ENCODE results near the gene KLRG1. TPM values are rescaled to one million over a fixed set of nuclear protein-coding genes. Genes with fewer than 3 reads are reported as not detected.

The KLRG1 gene
- polyA plus RNA-seq, 1 donor, result 3.9 TPM

GRCh38 chr12:9040484-9041186, 51.3 kb downstream of the KLRG1 start:
- no peak for DNase-seq (ENCODE audit: low read depth)

GRCh38 chr12:9041321-9041720, 52.0 kb downstream of the KLRG1 start:
- DNase-seq (ENCODE audit: low read depth), result no peak

- DNase-seq (ENCODE audit: low read depth), result no peak
Observed at GRCh38 chr12:9043766-9044165, 54.4 kb downstream of the KLRG1 start.

GRCh38 chr12:9047105-9047504, 57.8 kb downstream of the KLRG1 start:
- no peak for DNase-seq (ENCODE audit: low read depth)

GRCh38 chr12:9048930-9049329, 59.6 kb downstream of the KLRG1 start:
- DNase-seq (ENCODE audit: low read depth), result no peak

- no peak for DNase-seq (ENCODE audit: low read depth)
Observed at GRCh38 chr12:9049520-9050133, 60.3 kb downstream of the KLRG1 start.

- no peak for DNase-seq (ENCODE audit: low read depth)
Observed at GRCh38 chr12:9050521-9051157, 61.3 kb downstream of the KLRG1 start.

GRCh38 chr12:9051158-9051550, 61.8 kb downstream of the KLRG1 start:
- no peak for DNase-seq (ENCODE audit: low read depth)

GRCh38 chr12:9052610-9053009, 63.3 kb downstream of the KLRG1 start:
- DNase-seq (ENCODE audit: low read depth), result no peak

Other genes starting within 250 kb of the KLRG1 start
- gene A2ML1, start 166.9 kb upstream of the KLRG1 start, polyA plus RNA-seq (ENCODE audit: insufficient read length), result 0.14 TPM
- 36.3 TPM for gene PHC1, start 75.0 kb upstream of the KLRG1 start, polyA plus RNA-seq (ENCODE audit: insufficient read length)
- 112 TPM for gene M6PR, start 39.9 kb upstream of the KLRG1 start, polyA plus RNA-seq (ENCODE audit: insufficient read length)
- gene A2M, start 126.4 kb downstream of the KLRG1 start, polyA plus RNA-seq (ENCODE audit: insufficient read length), result 231 TPM
- 0.68 TPM for gene PZP, start 218.8 kb downstream of the KLRG1 start, polyA plus RNA-seq (ENCODE audit: insufficient read length)

Measured in forelimb muscle (tissue), 1 donor.